HG03521 (cell line): ENCODE data around the gene DNMT3A.

ENCODE experiments used
- ATAC-seq: cut with Tn5 transposase; IDR thresholded peaks from one replicate; pipeline ENCODE4 v1.9.1; 2021; ENCODE audit warnings: mild to moderate bottlenecking, moderate library complexity; ENCODE audit not compliant: unreplicated experiment

The DNMT3A gene

GRCh38 chr2:25245141-25245540 lies 96.6 kb downstream of the DNMT3A start:
- no peak for ATAC-seq

GRCh38 chr2:25243995-25244394 lies 97.7 kb downstream of the DNMT3A start:
- ATAC-seq: no peak

- ATAC-seq: no peak
Observed at GRCh38 chr2:25241452-25241851, 100.3 kb downstream of the DNMT3A start.

GRCh38 chr2:25240636-25241035 lies 101.1 kb downstream of the DNMT3A start:
- no peak for ATAC-seq

GRCh38 chr2:25238920-25239319 lies 102.8 kb downstream of the DNMT3A start:
- no peak for ATAC-seq

GRCh38 chr2:25237764-25238163 lies 104.0 kb downstream of the DNMT3A start:
- no peak for ATAC-seq

- ATAC-seq: no peak
Observed at GRCh38 chr2:25236736-25237135, 105.0 kb downstream of the DNMT3A start.

GRCh38 chr2:25234738-25235137 lies 107.0 kb downstream of the DNMT3A start:
- no peak for ATAC-seq

GRCh38 chr2:25233916-25234605 lies 107.7 kb downstream of the DNMT3A start:
- ATAC-seq: no peak

GRCh38 chr2:25232248-25232825 lies 109.4 kb downstream of the DNMT3A start:
- no peak for ATAC-seq

GRCh38 chr2:25230948-25231311 lies 110.8 kb downstream of the DNMT3A start:
- no peak for ATAC-seq

GRCh38 chr2:25230198-25230947 lies 111.4 kb downstream of the DNMT3A start:
- no peak for ATAC-seq

- no peak for ATAC-seq
Observed at GRCh38 chr2:25229279-25230197, 112.2 kb downstream of the DNMT3A start.

- ATAC-seq: no peak
Observed at GRCh38 chr2:25228848-25229278, 112.9 kb downstream of the DNMT3A start.

- no peak for ATAC-seq
Observed at GRCh38 chr2:25227576-25227975, 114.1 kb downstream of the DNMT3A start.

- no peak for ATAC-seq
Observed at GRCh38 chr2:25226827-25227226, 114.9 kb downstream of the DNMT3A start.

- ATAC-seq: no peak
Observed at GRCh38 chr2:25222477-25223121, 119.1 kb downstream of the DNMT3A start.

- no peak for ATAC-seq
Observed at GRCh38 chr2:25221579-25221978, 120.1 kb downstream of the DNMT3A start.

GRCh38 chr2:25220313-25220712 lies 121.4 kb downstream of the DNMT3A start:
- ATAC-seq: no peak

GRCh38 chr2:25219621-25220020 lies 122.1 kb downstream of the DNMT3A start:
- no peak for ATAC-seq

- no peak for ATAC-seq
Observed at GRCh38 chr2:25218100-25218499, 123.6 kb downstream of the DNMT3A start.
